GM18505 (cell line): ENCODE results near the gene SASH1.

ENCODE experiments used
- ATAC-seq: cut with Tn5 transposase; IDR thresholded peaks from one replicate; pipeline ENCODE4 v1.9.1; 2021; ENCODE audit not compliant: unreplicated experiment
- POLR2A ChIP-seq: IDR thresholded peaks from 4 replicates; pipeline ENCODE4 v1.6.1; 2011; ENCODE audit warnings: borderline replicate concordance; ENCODE audit not compliant: insufficient read depth, insufficient read length; ENCODE audit errors: extremely low read depth

The SASH1 gene

GRCh38 chr6:148524471-148524882 lies 181.8 kb downstream of the SASH1 start:
- no peak for TF ChIP-seq POLR2A
- ATAC-seq: no peak

- ATAC-seq: no peak
- TF ChIP-seq POLR2A: no peak
Measured at GRCh38 chr6:148524976-148525375, 182.3 kb downstream of the SASH1 start.

GRCh38 chr6:148525453-148525852 lies 182.8 kb downstream of the SASH1 start:
- no peak for TF ChIP-seq POLR2A
- no peak for ATAC-seq

GRCh38 chr6:148526145-148526544 lies 183.5 kb downstream of the SASH1 start:
- no peak for TF ChIP-seq POLR2A
- ATAC-seq: no peak

- no peak for TF ChIP-seq POLR2A
- ATAC-seq: no peak
Measured at GRCh38 chr6:148528292-148528691, 185.7 kb downstream of the SASH1 start.

- no peak for ATAC-seq
- no peak for TF ChIP-seq POLR2A
Measured at GRCh38 chr6:148529010-148529409, 186.4 kb downstream of the SASH1 start.

- peak; percentile 85 for ATAC-seq
- TF ChIP-seq POLR2A: no peak
Measured at GRCh38 chr6:148530394-148530953, 187.8 kb downstream of the SASH1 start.

GRCh38 chr6:148530976-148531375 lies 188.3 kb downstream of the SASH1 start:
- no peak for TF ChIP-seq POLR2A
- ATAC-seq: no peak

- TF ChIP-seq POLR2A: no peak
- no peak for ATAC-seq
Measured at GRCh38 chr6:148532698-148533097, 190.1 kb downstream of the SASH1 start.

- ATAC-seq: no peak
- no peak for TF ChIP-seq POLR2A
Measured at GRCh38 chr6:148533309-148534107, 190.9 kb downstream of the SASH1 start.

- no peak for TF ChIP-seq POLR2A
- ATAC-seq: no peak
Measured at GRCh38 chr6:148534871-148535270, 192.2 kb downstream of the SASH1 start.

- no peak for TF ChIP-seq POLR2A
- no peak for ATAC-seq
Measured at GRCh38 chr6:148535381-148535780, 192.7 kb downstream of the SASH1 start.

GRCh38 chr6:148535976-148536375 lies 193.3 kb downstream of the SASH1 start:
- no peak for TF ChIP-seq POLR2A
- no peak for ATAC-seq
